WTC11 (cell line): ENCODE data around the gene NPW. TPM values are rescaled to one million over a fixed set of nuclear protein-coding genes. Genes with fewer than 3 reads are reported as not detected.

Source experiments
- ATF1 ChIP-seq: sonication (generic); formaldehyde crosslinking; IDR thresholded peaks from 2 replicates; pipeline ENCODE4 v1.8.1; 2023; ENCODE audit warnings: mild to moderate bottlenecking, moderate library complexity, missing genetic modification reagents
- ERG ChIP-seq: fragments of 250-450 bp; sonication (Bioruptor Pico); IDR thresholded peaks from 2 replicates; pipeline ENCODE4 v1.8.0; 2021; ENCODE audit warnings: mild to moderate bottlenecking
- ETV6 ChIP-seq: sonication (generic); formaldehyde crosslinking; IDR thresholded peaks from 2 replicates; pipeline ENCODE4 v1.8.1; 2022; ENCODE audit warnings: mild to moderate bottlenecking, missing genetic modification reagents
- FOXP1 ChIP-seq: sonication (generic); formaldehyde crosslinking; IDR thresholded peaks from 2 replicates; pipeline ENCODE4 v1.8.0; 2022; ENCODE audit warnings: missing genetic modification reagents, mild to moderate bottlenecking, moderate library complexity, borderline replicate concordance
- IRF2 ChIP-seq: sonication (generic); formaldehyde crosslinking; IDR thresholded peaks from 2 replicates; pipeline ENCODE4 v1.8.0; 2022; ENCODE audit warnings: low read depth, missing genetic modification reagents, borderline replicate concordance
- JAZF1 ChIP-seq: fragments of 250-450 bp; sonication (Bioruptor Pico); IDR thresholded peaks from 2 replicates; pipeline ENCODE4 v1.9.0; 2021; ENCODE audit warnings: moderate library complexity, mild to moderate bottlenecking, inconsistent platforms
- MAX ChIP-seq: sonication (generic); formaldehyde crosslinking; IDR thresholded peaks from 2 replicates; pipeline ENCODE4 v1.8.0; 2022; ENCODE audit warnings: mild to moderate bottlenecking, missing genetic modification reagents
- MLX ChIP-seq: sonication (generic); formaldehyde crosslinking; IDR thresholded peaks from 2 replicates; pipeline ENCODE4 v1.8.1; 2023; ENCODE audit warnings: mild to moderate bottlenecking, missing genetic modification reagents, moderate library complexity
- MXD4 ChIP-seq: fragments of 250-450 bp; sonication (Bioruptor Pico); IDR thresholded peaks from 2 replicates; pipeline ENCODE4 v1.8.0; 2021; ENCODE audit warnings: mild to moderate bottlenecking, moderate library complexity, borderline replicate concordance
- MYBL2 ChIP-seq: sonication (generic); formaldehyde crosslinking; IDR thresholded peaks from 2 replicates; pipeline ENCODE4 v1.8.1; 2023; ENCODE audit warnings: mild to moderate bottlenecking, moderate library complexity, missing genetic modification reagents
- NFE2L1 ChIP-seq: sonication (generic); formaldehyde crosslinking; IDR thresholded peaks from 2 replicates; pipeline ENCODE4 v1.8.1; 2023; ENCODE audit warnings: missing genetic modification reagents
- NR2C2 ChIP-seq: sonication (generic); formaldehyde crosslinking; IDR thresholded peaks from 2 replicates; pipeline ENCODE4 v1.8.0; 2022; ENCODE audit warnings: mild to moderate bottlenecking, missing genetic modification reagents
- OVOL2 ChIP-seq: fragments of 250-450 bp; sonication (Bioruptor Pico); IDR thresholded peaks from 2 replicates; pipeline ENCODE4 v1.9.0; 2021; ENCODE audit warnings: mild to moderate bottlenecking, borderline replicate concordance
- PRDM15 ChIP-seq: sonication (generic); formaldehyde crosslinking; IDR thresholded peaks from 2 replicates; pipeline ENCODE4 v1.8.0; 2022; ENCODE audit warnings: missing genetic modification reagents
- PREB ChIP-seq: sonication (generic); formaldehyde crosslinking; IDR thresholded peaks from 2 replicates; pipeline ENCODE4 v1.8.1; 2022; ENCODE audit warnings: mild to moderate bottlenecking, missing genetic modification reagents, moderate library complexity, borderline replicate concordance
- SMAD4 ChIP-seq: sonication (generic); formaldehyde crosslinking; IDR thresholded peaks from 2 replicates; pipeline ENCODE4 v1.8.0; 2022; ENCODE audit warnings: mild to moderate bottlenecking, missing genetic modification reagents
- STAT6 ChIP-seq: sonication (generic); formaldehyde crosslinking; conservative IDR thresholded peaks from 2 replicates; pipeline ENCODE4 v1.8.1; 2023; ENCODE audit warnings: mild to moderate bottlenecking, low read depth, missing genetic modification reagents, moderate library complexity
- TCF7 ChIP-seq: sonication (generic); formaldehyde crosslinking; IDR thresholded peaks from 2 replicates; pipeline ENCODE4 v1.8.0; 2022; ENCODE audit warnings: mild to moderate bottlenecking, low read depth, missing genetic modification reagents, moderate library complexity
- TEAD1 ChIP-seq: sonication (generic); formaldehyde crosslinking; IDR thresholded peaks from 2 replicates; pipeline ENCODE4 v1.8.0; 2022; ENCODE audit warnings: mild to moderate bottlenecking, missing genetic modification reagents
- USF2 ChIP-seq: sonication (generic); formaldehyde crosslinking; IDR thresholded peaks from 2 replicates; pipeline ENCODE4 v1.8.1; 2023; ENCODE audit warnings: mild to moderate bottlenecking, missing genetic modification reagents, moderate library complexity
- ZBTB43 ChIP-seq: sonication (generic); formaldehyde crosslinking; IDR thresholded peaks from 2 replicates; pipeline ENCODE4 v1.8.1; 2023; ENCODE audit warnings: mild to moderate bottlenecking, missing genetic modification reagents
- ZMAT4 ChIP-seq: fragments of 250-450 bp; sonication (Bioruptor Pico); IDR thresholded peaks from 2 replicates; pipeline ENCODE4 v1.9.0; 2021; ENCODE audit warnings: mild to moderate bottlenecking
- ZNF138 ChIP-seq: sonication (generic); formaldehyde crosslinking; conservative IDR thresholded peaks from 2 replicates; pipeline ENCODE4 v1.8.1; 2022; ENCODE audit warnings: mild to moderate bottlenecking, moderate library complexity, missing genetic modification reagents
- ZNF232 ChIP-seq: sonication (generic); formaldehyde crosslinking; IDR thresholded peaks from 2 replicates; pipeline ENCODE4 v1.8.0; 2022; ENCODE audit warnings: mild to moderate bottlenecking, missing genetic modification reagents
- total RNA-seq: library from RNA; stranded (reverse); gene quantifications from 3 replicates; pipeline ENCODE4 v1.2.3, GENCODE V29; 2021

The NPW gene
- total RNA-seq, 1 experiment from 2014 or later, result 15.2 TPM

GRCh38 chr16:1971796-1972489 is 47.6 kb upstream of the NPW start, which contains the start of gene TBL3 (continued):
- no peak for TF ChIP-seq OVOL2
- TF ChIP-seq NR2C2 (CRISPR knock-in tag), result 0 out of 2 replicates have a peak, but pooled peaks have one; percentile 56
- no peak for TF ChIP-seq TCF7 (CRISPR knock-in tag)
- TF ChIP-seq PRDM15 (CRISPR knock-in tag), result no peak
- TF ChIP-seq ZNF232, result peak; percentile 90
- no peak for TF ChIP-seq ZBTB43 (CRISPR knock-in tag)
- no peak for TF ChIP-seq JAZF1 (CRISPR knock-in tag)
- no peak for TF ChIP-seq IRF2 (CRISPR knock-in tag)
- peak; percentile 34; the same call in 1 of the 2 replicates for TF ChIP-seq NFE2L1 (CRISPR knock-in tag)
- no peak for TF ChIP-seq ZMAT4
- peak; percentile 90 for TF ChIP-seq ETV6 (CRISPR knock-in tag)
- no peak for TF ChIP-seq MXD4 (CRISPR knock-in tag)
- peak; percentile 93 for TF ChIP-seq TEAD1 (CRISPR knock-in tag)
- peak; percentile 75; the same call in 1 of the 2 replicates for TF ChIP-seq SMAD4 (CRISPR knock-in tag)
- no peak; the same call in 1 of the 2 replicates for TF ChIP-seq PREB (CRISPR knock-in tag)
- TF ChIP-seq MAX (CRISPR knock-in tag), result peak; percentile 93
- TF ChIP-seq MYBL2 (CRISPR knock-in tag), result peak; percentile 45; the same call in 1 of the 2 replicates
- TF ChIP-seq ATF1 (CRISPR knock-in tag), result peak; percentile 100; the same call in 1 of the 2 replicates
- TF ChIP-seq STAT6 (CRISPR knock-in tag), result no peak
- no peak for TF ChIP-seq MLX (CRISPR knock-in tag)
- no peak for TF ChIP-seq ZNF138
- no peak for TF ChIP-seq ERG (CRISPR knock-in tag)
- TF ChIP-seq FOXP1, result peak; percentile 89
- TF ChIP-seq USF2, result peak; percentile 68
